Umbilical cord (tissue), 2 donors: ENCODE results near the gene NPY4R. TPM values are rescaled to one million over a fixed set of nuclear protein-coding genes. Genes with fewer than 3 reads are reported as not detected.
"Not testable (repeated sequence)": the region's sequence is repeated elsewhere in the genome, so short reads cannot be mapped to it uniquely, and the experiment has no call there.

Experiments used
- DNase-seq: peaks from one replicate; pipeline ENCODE4 v3.0.0-alpha.2; 2015; ENCODE audit warnings: low spot score
- total RNA-seq: library from RNA; depleted of rRNA; stranded (reverse); fragments of >200 nt; gene quantifications from one replicate; pipeline ENCODE4 v1.2.3, GENCODE V29; 2014; ENCODE audit warnings: low replicate concordance; ENCODE audit not compliant: insufficient read depth

The NPY4R gene, protein sequence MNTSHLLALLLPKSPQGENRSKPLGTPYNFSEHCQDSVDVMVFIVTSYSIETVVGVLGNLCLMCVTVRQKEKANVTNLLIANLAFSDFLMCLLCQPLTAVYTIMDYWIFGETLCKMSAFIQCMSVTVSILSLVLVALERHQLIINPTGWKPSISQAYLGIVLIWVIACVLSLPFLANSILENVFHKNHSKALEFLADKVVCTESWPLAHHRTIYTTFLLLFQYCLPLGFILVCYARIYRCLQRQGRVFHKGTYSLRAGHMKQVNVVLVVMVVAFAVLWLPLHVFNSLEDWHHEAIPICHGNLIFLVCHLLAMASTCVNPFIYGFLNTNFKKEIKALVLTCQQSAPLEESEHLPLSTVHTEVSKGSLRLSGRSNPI
- total RNA-seq = not detected

DNA sequence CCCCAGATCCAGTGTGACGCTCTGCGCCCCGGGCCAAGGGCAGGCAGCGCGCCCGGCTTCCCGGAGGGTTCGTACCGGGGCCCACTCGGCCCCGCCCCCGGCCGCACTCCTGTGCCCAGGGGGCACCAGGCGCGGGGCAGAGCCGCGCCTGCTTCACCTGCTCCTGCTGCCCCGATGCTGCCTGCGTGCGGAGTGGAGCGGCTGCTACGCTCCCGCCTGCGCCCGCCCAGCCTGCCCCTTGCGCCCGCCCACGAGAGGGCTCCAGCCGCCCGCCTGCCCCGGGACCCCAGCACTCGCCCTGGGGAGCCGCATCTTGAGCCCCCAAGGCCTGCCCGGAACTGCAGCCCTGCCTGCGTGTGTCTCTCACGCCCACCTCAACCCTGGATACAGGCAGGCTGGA, at the start of gene NPY4R:
Gene NPY4R, minus strand, starts transcription at position 194 of the 400 bp plus-strand sequence. CDS start 3,323 bp downstream, outside the sequence.
- DNase-seq = not testable (repeated sequence)

DNA sequence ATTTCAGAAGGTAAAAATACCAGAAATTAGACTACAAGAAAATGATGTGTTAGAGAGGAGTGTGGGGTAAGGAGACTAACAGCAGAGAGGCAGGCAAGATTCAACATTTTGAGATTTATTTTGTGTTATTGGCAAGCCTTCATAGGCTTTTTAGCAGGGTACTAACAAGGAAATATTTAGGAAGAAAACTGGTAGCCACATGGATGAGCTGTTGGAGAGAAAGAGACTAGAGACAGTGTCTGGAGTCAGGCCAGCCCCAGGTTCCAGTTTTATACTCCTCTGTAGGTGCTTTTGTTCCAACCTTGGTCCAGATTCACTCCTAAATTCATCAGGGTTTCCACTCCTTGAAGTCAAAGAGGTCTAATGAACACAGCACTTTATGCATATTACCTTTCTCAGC, 49.6 kb upstream of the NPY4R start:
- DNase-seq = no peak

DNA sequence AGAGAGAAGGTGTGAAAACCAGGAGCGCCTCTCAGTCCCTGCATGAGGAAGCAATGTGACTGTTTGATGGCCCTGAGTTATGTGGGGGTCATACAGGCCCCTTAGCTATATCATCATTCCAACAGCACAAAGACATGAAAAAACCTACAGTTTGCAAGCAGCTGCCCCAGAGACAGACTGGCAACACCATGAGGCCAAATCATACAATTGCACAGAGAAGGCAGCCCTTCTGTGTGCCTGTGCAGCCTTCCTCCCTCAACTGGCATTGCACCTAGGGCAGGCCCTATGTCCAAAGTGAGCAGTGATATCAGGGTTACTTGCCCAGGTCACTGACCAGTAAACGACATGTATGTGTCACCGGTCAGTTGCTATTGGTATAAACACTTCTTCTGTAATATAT, 49.1 kb upstream of the NPY4R start:
- DNase-seq = no peak

- no peak for DNase-seq
Observed at GRCh38 chr10:46514431-46514861, 48.7 kb upstream of the NPY4R start.

DNA sequence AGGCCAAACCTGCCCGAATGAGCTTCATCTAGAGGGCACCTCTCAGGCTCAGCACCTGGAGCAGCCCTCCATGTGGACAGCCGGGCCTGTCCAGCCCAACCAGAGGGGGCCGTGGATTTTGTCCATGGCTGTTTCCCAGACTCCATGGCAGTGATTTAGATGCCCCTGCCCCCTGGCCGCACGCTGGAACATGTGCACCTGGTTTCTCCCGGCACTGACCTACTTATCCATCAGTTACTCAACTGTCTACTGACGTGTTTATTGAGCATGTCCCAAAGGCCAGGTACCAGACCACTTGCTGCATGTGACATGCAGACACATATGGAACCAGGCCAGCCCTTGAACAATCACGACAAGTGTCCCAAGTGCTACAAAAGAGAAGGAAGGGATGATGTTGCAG, 47.6 kb upstream of the NPY4R start:
- DNase-seq = not testable (repeated sequence)

DNA sequence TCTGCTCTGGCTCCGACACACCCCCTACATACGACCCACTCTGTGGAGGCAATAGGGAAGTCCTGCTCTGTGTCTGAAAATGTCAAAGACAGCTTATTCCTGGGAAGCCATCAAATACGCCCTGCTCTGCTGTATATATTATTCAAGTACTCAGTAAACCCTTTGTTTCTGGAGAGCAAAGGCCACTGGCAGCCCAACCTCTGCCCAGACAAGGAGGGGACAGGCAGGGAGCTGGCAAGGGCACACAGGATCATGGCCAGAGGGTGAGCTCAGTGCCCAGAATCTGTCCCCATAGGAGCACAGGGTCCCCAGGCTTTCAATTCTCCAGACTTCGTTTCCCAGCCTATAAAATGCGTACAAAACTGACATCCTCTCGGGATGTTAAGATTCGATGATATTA, 47.0 kb upstream of the NPY4R start:
- DNase-seq = not testable (repeated sequence)

GRCh38 chr10:46512002-46512401, 46.2 kb upstream of the NPY4R start:
- DNase-seq = not testable (repeated sequence)

- DNase-seq = not testable (repeated sequence)
Observed at GRCh38 chr10:46499990-46500389, 34.2 kb upstream of the NPY4R start.

- not testable (repeated sequence) for DNase-seq
Observed at GRCh38 chr10:46498985-46499703, 33.4 kb upstream of the NPY4R start.

DNA sequence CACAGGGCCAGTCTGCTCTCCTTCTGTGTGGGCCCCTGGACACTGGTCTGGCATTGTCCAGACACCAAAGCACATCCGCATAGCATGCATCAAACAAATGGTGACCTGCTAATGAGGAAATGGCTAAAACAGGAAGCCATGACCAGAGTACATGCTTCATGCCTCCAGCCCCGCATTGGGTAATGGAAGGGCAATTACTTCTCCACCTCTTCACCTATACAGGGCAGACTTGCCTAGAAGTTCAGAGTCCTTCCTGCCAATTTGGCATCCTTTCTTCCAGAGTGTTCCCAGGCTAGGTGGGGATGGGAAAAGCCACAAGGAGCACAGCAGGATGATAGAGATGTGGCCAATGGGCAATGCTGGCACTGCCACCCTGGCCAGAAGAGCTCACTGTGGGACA, 32.1 kb upstream of the NPY4R start:
- DNase-seq = not testable (repeated sequence)

- DNase-seq = not testable (repeated sequence)
Observed at GRCh38 chr10:46497401-46497800, 31.6 kb upstream of the NPY4R start.

GRCh38 chr10:46491364-46492114, 25.8 kb upstream of the NPY4R start:
- not testable (repeated sequence) for DNase-seq

- DNase-seq = not testable (repeated sequence)
Observed at GRCh38 chr10:46490285-46490684, 24.5 kb upstream of the NPY4R start.

GRCh38 chr10:46486459-46486858, 20.7 kb upstream of the NPY4R start:
- not testable (repeated sequence) for DNase-seq

DNA sequence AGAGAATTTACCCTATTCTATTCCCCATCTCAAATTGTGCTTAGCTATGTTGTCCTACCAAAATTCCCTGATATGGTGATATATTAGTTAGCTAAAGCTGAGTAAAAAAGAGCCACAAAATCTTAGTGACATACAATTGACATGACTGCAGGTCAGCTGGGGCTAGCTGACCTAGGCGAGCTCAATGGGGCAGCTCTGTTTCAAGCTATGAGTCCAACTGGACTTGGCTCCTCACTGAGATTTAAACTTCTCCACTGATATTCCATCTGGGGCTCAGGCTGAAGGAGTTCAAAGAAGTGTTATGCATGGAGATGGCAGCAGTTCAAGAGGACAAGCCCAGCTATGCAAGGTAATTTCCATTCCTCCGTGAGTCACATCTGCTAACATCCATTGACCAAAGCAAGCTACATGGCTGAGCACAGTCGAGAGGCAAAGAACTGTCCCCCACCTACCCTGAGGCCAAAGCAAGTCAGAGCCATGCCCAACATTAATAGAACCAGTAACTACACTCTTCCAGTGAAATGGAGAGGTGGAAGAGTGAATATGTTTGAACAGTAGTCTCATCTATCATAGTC, 9.1 kb upstream of the NPY4R start:
- DNase-seq = not testable (repeated sequence)

GRCh38 chr10:46473758-46474157, 8.0 kb upstream of the NPY4R start:
- DNase-seq = not testable (repeated sequence)

GRCh38 chr10:46470134-46470533, 4.4 kb upstream of the NPY4R start:
- not testable (repeated sequence) for DNase-seq

GRCh38 chr10:46468119-46468809, 2.5 kb upstream of the NPY4R start:
- not testable (repeated sequence) for DNase-seq

DNA sequence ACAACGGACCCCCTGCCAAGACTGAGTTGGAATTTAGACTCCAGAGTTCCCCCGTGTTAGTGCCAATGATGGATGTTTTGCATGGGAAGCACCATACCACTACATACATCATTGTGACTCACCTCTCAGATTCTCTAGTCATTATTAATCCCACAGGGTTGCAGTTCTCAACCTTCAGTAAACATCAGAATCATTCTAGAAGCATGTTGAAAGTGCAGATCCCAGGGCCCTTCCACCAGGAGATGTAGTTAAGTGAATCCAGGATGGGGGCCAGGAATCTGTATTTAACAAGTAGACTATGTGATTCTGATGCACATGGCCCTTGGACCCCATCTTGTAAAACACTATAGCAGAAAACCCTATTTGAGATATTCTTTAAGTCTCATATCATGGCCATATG, 2.1 kb downstream of the NPY4R start:
- DNase-seq = not testable (repeated sequence)

- not testable (repeated sequence) for DNase-seq
Observed at GRCh38 chr10:46462276-46462675, 3.5 kb downstream of the NPY4R start.

- DNase-seq = not testable (repeated sequence)
Observed at GRCh38 chr10:46459579-46459978, 6.2 kb downstream of the NPY4R start.
